SK-N-SH (cell line): ENCODE measurements around the gene LRP2BP. TPM values are rescaled to one million over a fixed set of nuclear protein-coding genes. Genes with fewer than 3 reads are reported as not detected.

Experiments used
- CTCF ChIA-PET: fragments of 300-600, 350-600 bp; formaldehyde crosslinking; extraction: SDS; loops from one replicate; lab custom pipeline; 2021; lab: Yijun Ruan, JAX
- POLR2A ChIA-PET: fragments of 350-600 bp; sonication (Branson Sonifier 250); formaldehyde crosslinking; extraction: SDS; loops from one replicate; lab custom pipeline; 2020; ENCODE audit warnings: antibody characterized with exemption, inconsistent platforms; lab: Yijun Ruan, JAX
- DNase-seq: peaks from one replicate; pipeline ENCODE4 v3.0.0; 2012
- H2AFZ ChIP-seq: fragments of 200-600 bp; sonication (generic); 2 replicates; pipeline ENCODE4 v1.8.1; 2016; ENCODE audit warnings: antibody characterized with exemption, mild to moderate bottlenecking, low read depth
- H3F3A ChIP-seq: fragments of 200-600 bp; sonication (generic); replicated peaks from 2 replicates; pipeline ENCODE3; 2016; ENCODE audit warnings: antibody characterized with exemption, mild to moderate bottlenecking; ENCODE audit not compliant: insufficient read depth
- H3K27ac ChIP-seq, 2 experiments: fragments of 200-500 bp in 1 of 2; fragments of 200-600 bp in 1 of 2; sonication (Bioruptor generic) in 1 of 2; sonication (generic), shearing (Covaris generic) in 1 of 2; 2 replicates each; pipeline versions ENCODE4 v1.5.1 to v1.6.1; 2014 to 2016; ENCODE audit warnings: low read depth in 2 of 2, inconsistent platforms in 1 of 2, low read length in 1 of 2, mild to moderate bottlenecking in 1 of 2, mixed read lengths in 1 of 2
- H3K27me3 ChIP-seq: fragments of 200-600 bp; sonication (generic), shearing (Covaris generic); 2 replicates; pipeline ENCODE4 v1.6.1; 2016; ENCODE audit warnings: mixed run types; ENCODE audit not compliant: insufficient read depth
- H3K36me3 ChIP-seq, 2 experiments: fragments of 200-500 bp in 1 of 2; fragments of 200-600 bp in 1 of 2; sonication (Bioruptor generic) in 1 of 2; sonication (generic) in 1 of 2; replicated peaks in 1 of 2; 2 replicates each; pipeline versions ENCODE3 to v1.5.1; 2014 to 2016; ENCODE audit warnings: low read length in 1 of 2, mild to moderate bottlenecking in 1 of 2; ENCODE audit not compliant: insufficient read depth in 2 of 2, control insufficient read depth in 1 of 2
- H3K4me1 ChIP-seq, 2 experiments: fragments of 200-500 bp in 1 of 2; fragments of 200-600 bp in 1 of 2; sonication (Bioruptor generic) in 1 of 2; sonication (generic), shearing (Covaris generic) in 1 of 2; 2 replicates each; pipeline versions ENCODE4 v1.5.1 to v1.6.1; 2014 to 2016; ENCODE audit warnings: low read depth in 1 of 2, low read length in 1 of 2, mixed run types in 1 of 2; ENCODE audit not compliant: insufficient read depth in 2 of 2, control insufficient read depth in 1 of 2
- H3K4me2 ChIP-seq: fragments of 200-600 bp; sonication (generic), shearing (Covaris generic); 2 replicates; pipeline ENCODE4 v1.6.1; 2017; ENCODE audit warnings: mixed run types
- H3K4me3 ChIP-seq, 2 experiments: fragments of 200-500 bp in 1 of 2; fragments of 200-600 bp in 1 of 2; sonication (Bioruptor generic) in 1 of 2; sonication (generic), shearing (Covaris generic) in 1 of 2; 2 replicates each; pipeline versions ENCODE4 v1.5.1 to v1.8.1; 2014 to 2016; ENCODE audit warnings: low read depth in 2 of 2, inconsistent platforms in 1 of 2, low read length in 1 of 2, mild to moderate bottlenecking in 1 of 2, mixed read lengths in 1 of 2, moderate library complexity in 1 of 2
- H3K79me2 ChIP-seq: fragments of 200-600 bp; sonication (generic); 2 replicates; pipeline ENCODE4 v1.8.1; 2017; ENCODE audit warnings: mild to moderate bottlenecking; ENCODE audit not compliant: insufficient read depth
- H3K9ac ChIP-seq: fragments of 200-600 bp; sonication (generic); 2 replicates; pipeline ENCODE4 v1.6.1; 2017; ENCODE audit warnings: mixed run types
- H3K9me2 ChIP-seq: fragments of 200-600 bp; sonication (generic); 2 replicates; pipeline ENCODE4 v1.6.1; 2017; ENCODE audit warnings: mixed run types
- H3K9me3 ChIP-seq: fragments of 200-600 bp; sonication (generic); 2 replicates; pipeline ENCODE4 v1.6.1; 2017; ENCODE audit warnings: mixed run types, mild to moderate bottlenecking, moderate library complexity
- H4K20me1 ChIP-seq: fragments of 200-600 bp; sonication (generic); 2 replicates; pipeline ENCODE4 v1.6.1; 2017; ENCODE audit warnings: mild to moderate bottlenecking, mixed run types; ENCODE audit not compliant: insufficient read depth
- CHD2 ChIP-seq: fragments of 150-350 bp; IDR thresholded peaks from 2 replicates; pipeline ENCODE4 v1.6.1; 2018; ENCODE audit warnings: low read length; ENCODE audit not compliant: partially characterized antibody
- ELF1 ChIP-seq: IDR thresholded peaks from 2 replicates; pipeline ENCODE4 v1.4.0; 2012
- EP300 ChIP-seq, 2 experiments: IDR thresholded peaks; 2 replicates each; pipeline versions ENCODE4 v1.4.0 to v1.6.1; 2012; ENCODE audit warnings: borderline replicate concordance in 1 of 2, low read depth in 1 of 2, low read length in 1 of 2
- EZH2phosphoT487 ChIP-seq: fragments of 200-600 bp; sonication (generic); IDR thresholded peaks from 2 replicates; pipeline ENCODE4 v1.6.1; 2017; ENCODE audit warnings: low read depth, mixed run types, mild to moderate bottlenecking, antibody characterized with exemption, moderate library complexity, borderline replicate concordance
- FOSL2 ChIP-seq: IDR thresholded peaks from 2 replicates; pipeline ENCODE4 v1.4.0; 2012; ENCODE audit warnings: low read depth, mild to moderate bottlenecking, moderate library complexity, borderline replicate concordance
- FOXJ3 ChIP-seq: sonication (generic); formaldehyde crosslinking; IDR thresholded peaks from 2 replicates; pipeline ENCODE4 v1.5.1; 2020; ENCODE audit warnings: mild to moderate bottlenecking, missing genetic modification reagents
- GABPA ChIP-seq: IDR thresholded peaks from 2 replicates; pipeline ENCODE4 v1.4.0; 2012; ENCODE audit warnings: low read depth, mild to moderate bottlenecking
- GATA2 ChIP-seq: sonication (generic); formaldehyde crosslinking; IDR thresholded peaks from 2 replicates; pipeline ENCODE4 v1.5.0; 2020; ENCODE audit warnings: mild to moderate bottlenecking, missing genetic modification reagents
- JUND ChIP-seq: IDR thresholded peaks from 2 replicates; pipeline ENCODE4 v1.4.0; 2012
- MXI1 ChIP-seq: IDR thresholded peaks from 2 replicates; pipeline ENCODE4 v1.6.1; 2012; ENCODE audit warnings: mild to moderate bottlenecking, low read depth, low read length, improper control_type of control experiment
- NRF1 ChIP-seq: IDR thresholded peaks from 2 replicates; pipeline ENCODE4 v1.6.1; 2012; ENCODE audit warnings: low read depth, mild to moderate bottlenecking, low read length
- POLR2AphosphoS5 ChIP-seq: IDR thresholded peaks from 2 replicates; pipeline ENCODE4 v1.6.1; 2012; ENCODE audit warnings: low read depth, low read length
- RCOR1 ChIP-seq: fragments of 150-350 bp; IDR thresholded peaks from 2 replicates; pipeline ENCODE4 v1.6.1; 2017; ENCODE audit warnings: antibody characterized with exemption, low read length
- SIN3A ChIP-seq: IDR thresholded peaks from 2 replicates; pipeline ENCODE4 v1.6.1; 2012; ENCODE audit warnings: low read depth, mild to moderate bottlenecking, low read length, moderate library complexity, borderline replicate concordance
- TAF1 ChIP-seq: IDR thresholded peaks from 2 replicates; pipeline ENCODE4 v1.6.1; 2012; ENCODE audit warnings: low read depth, mild to moderate bottlenecking, low read length, moderate library complexity, borderline replicate concordance
- TCF12 ChIP-seq: IDR thresholded peaks from 2 replicates; pipeline ENCODE4 v1.4.0; 2012
- USF1 ChIP-seq: IDR thresholded peaks from 2 replicates; pipeline ENCODE4 v1.4.0; 2012; ENCODE audit warnings: low read depth, borderline replicate concordance
- YY1 ChIP-seq: IDR thresholded peaks from 2 replicates; pipeline ENCODE4 v1.4.0; 2012; ENCODE audit warnings: low read depth, mild to moderate bottlenecking
- WGBS: methylation state at CpG from one replicate; pipeline ENCODE4 v1.1.6; 2017; ENCODE audit warnings: low lambda C conversion rate; 5-methylcytosine and 5-hydroxymethylcytosine counted together
- polyA plus RNA-seq, 3 experiments: library from polyadenylated mRNA; depleted of rRNA; stranded (reverse); fragments of >200 nt; gene quantifications; 2 replicates each; pipeline ENCODE4 v1.2.3, GENCODE V29; 2012
- TF ChIP-seq, protein P1 (sequence below): fragments of 150-350 bp; IDR thresholded peaks from 2 replicates; pipeline ENCODE4 v1.6.1; 2016; ENCODE audit warnings: mild to moderate bottlenecking, low read depth, low read length
- TF ChIP-seq, protein P2 (sequence below): IDR thresholded peaks from 2 replicates; pipeline ENCODE4 v1.4.0; 2012; ENCODE audit warnings: low read depth

Gene LRP2BP
- polyA plus RNA-seq, 1 of the 3 experiments (the other 2 are of a cell fraction): 0.30 TPM

DNA sequence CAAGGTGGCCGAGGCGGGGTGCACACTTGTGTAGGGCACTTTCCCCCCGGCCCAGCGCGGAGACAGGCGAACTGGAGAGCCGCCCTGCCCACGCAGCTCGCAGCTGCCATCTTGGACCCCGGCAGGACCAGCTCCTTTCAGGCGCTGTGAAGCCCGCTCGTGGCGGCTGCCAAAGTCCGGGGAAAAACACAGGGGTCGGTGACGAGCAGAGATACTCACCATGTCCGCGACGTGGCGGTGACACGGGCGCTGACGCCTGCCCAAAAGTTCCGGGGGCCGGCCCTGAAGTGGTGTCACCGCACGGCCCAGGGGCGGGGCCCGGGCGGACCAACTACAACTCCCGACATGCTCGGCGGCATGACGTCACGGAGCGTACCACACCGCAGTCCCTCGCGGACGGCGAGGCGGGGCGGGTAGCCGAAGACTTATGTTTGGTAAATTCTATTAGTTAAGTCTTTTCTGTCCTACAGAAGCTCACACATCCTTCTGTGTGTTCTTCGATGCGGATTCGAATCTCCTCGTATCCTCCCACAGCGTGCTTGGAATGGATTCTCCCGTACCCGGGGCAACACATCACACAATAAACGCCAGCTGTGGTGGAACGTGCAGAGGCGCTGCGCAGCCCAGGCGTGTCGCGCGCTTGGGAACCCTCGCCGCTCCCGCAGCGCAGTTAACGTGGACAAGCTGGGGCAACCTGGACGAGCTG lies 30.1 kb upstream of the LRP2BP start, which contains the start of gene UFSP2:
UFSP2 (minus strand) TSS at position 318 of the 706 bp plus-strand sequence; CDS start at position 222, 96 bp downstream.
- TF ChIP-seq, protein P1, sequence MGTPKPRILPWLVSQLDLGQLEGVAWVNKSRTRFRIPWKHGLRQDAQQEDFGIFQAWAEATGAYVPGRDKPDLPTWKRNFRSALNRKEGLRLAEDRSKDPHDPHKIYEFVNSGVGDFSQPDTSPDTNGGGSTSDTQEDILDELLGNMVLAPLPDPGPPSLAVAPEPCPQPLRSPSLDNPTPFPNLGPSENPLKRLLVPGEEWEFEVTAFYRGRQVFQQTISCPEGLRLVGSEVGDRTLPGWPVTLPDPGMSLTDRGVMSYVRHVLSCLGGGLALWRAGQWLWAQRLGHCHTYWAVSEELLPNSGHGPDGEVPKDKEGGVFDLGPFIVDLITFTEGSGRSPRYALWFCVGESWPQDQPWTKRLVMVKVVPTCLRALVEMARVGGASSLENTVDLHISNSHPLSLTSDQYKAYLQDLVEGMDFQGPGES: no peak; the same call in 1 of the 2 replicates
- TF ChIP-seq GATA2 (no peak), FOXJ3 (CRISPR knock-in tag) (no peak), POLR2AphosphoS5 (peak; percentile 56; the same call in 1 of the 2 replicates), TCF12 (0 out of 2 replicates have a peak, but pooled peaks have one; percentile 19), GABPA (no peak), NRF1 (peak; percentile 58), SIN3A (peak; percentile 76), FOSL2 (no peak), JUND (no peak), EP300 (IDR thresholded peaks at IDR 0.05; ENCODE audit: borderline replicate concordance in 1 of 2, low read depth in 1 of 2, low read length in 1 of 2) (peak in 1 of 2 experiments; percentile 45; a peak in 1 of 4 replicates), USF1 (no peak), CHD2 (peak; percentile 65), RCOR1 (no peak), ELF1 (no peak), TAF1 (peak; percentile 81), EZH2phosphoT487 (no peak), MXI1 (peak; percentile 97), YY1 (peak; percentile 92)
- TF ChIP-seq, protein P2, sequence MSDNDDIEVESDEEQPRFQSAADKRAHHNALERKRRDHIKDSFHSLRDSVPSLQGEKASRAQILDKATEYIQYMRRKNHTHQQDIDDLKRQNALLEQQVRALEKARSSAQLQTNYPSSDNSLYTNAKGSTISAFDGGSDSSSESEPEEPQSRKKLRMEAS: peak; percentile 90
- Histone ChIP-seq H2AFZ (peak within 1 kb of the TSS; percentile 90), H3K4me2 (peak within 1 kb of the TSS; percentile 88), H3F3A (no peaks in the 10 kb centered on the region), H3K36me3 (peaks cover 5 to 17% of the 10 kb centered on the region in 2 experiments), H3K9me3 (no peaks in the 10 kb centered on the region), H3K79me2 (peaks cover 26% of the 10 kb centered on the region), H3K9ac (peak within 1 kb of the TSS; percentile 91), H3K9me2 (no peaks in the 10 kb centered on the region), H4K20me1 (no peaks in the 10 kb centered on the region), H3K4me1 (peaks cover 0 to 8% of the 10 kb centered on the region in 2 experiments; a peak in 2 of 4 replicates), H3K27ac (peak within 1 kb of the TSS; percentile 88 to 95), H3K27me3 (no peaks in the 10 kb centered on the region), H3K4me3 (peak within 1 kb of the TSS; percentile 71 to 82)
- DNase-seq: peak; percentile 94
- CTCF ChIA-PET: interaction anchor here (1.0 to 2.5 kb wide), 5 partner anchors 20 to 242 kb away, joined by 3 to 15 read pairs (median 3); no protein-coding TSS in a partner anchor
- WGBS: 2% methylated on average over 33 of the region's 66 CpGs
- POLR2A ChIA-PET: interaction anchor here (0.6 to 2.9 kb wide), 2 partner anchors 29 to 283 kb away, joined by 3 to 14 read pairs; partner anchors contain the start of genes ANKRD37, LRP2BP and SLC25A4
